GM21825 (cell line): ENCODE results near the gene ESYT1.
A peak's percentile ranks its signal among the peaks of the same experiment; 100 is the strongest.

Source experiments
- ATAC-seq: cut with Tn5 transposase; IDR thresholded peaks from one replicate; pipeline ENCODE4 v1.9.1; 2021; ENCODE audit warnings: mild to moderate bottlenecking, moderate library complexity; ENCODE audit not compliant: unreplicated experiment

Gene ESYT1

DNA sequence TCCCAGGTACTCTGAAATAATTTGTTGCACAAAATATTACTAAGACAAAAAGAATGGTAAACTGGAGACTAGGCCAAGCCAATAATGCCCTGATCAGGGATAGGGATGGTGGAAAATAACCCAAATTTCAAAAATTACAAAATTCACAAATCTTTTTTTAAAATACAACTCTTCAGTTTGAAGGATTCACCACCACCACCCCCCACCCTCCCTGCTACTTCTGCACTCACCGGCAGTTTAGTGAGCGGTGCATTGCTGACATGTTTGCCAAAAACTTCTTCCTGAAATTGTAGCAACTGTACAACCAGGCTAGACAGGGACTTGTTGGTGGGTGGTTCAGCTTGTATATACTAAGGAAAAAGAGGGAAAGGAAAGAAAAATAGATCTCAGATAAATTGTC lies 58.9 kb downstream of the ESYT1 start:
- no peak for ATAC-seq

DNA sequence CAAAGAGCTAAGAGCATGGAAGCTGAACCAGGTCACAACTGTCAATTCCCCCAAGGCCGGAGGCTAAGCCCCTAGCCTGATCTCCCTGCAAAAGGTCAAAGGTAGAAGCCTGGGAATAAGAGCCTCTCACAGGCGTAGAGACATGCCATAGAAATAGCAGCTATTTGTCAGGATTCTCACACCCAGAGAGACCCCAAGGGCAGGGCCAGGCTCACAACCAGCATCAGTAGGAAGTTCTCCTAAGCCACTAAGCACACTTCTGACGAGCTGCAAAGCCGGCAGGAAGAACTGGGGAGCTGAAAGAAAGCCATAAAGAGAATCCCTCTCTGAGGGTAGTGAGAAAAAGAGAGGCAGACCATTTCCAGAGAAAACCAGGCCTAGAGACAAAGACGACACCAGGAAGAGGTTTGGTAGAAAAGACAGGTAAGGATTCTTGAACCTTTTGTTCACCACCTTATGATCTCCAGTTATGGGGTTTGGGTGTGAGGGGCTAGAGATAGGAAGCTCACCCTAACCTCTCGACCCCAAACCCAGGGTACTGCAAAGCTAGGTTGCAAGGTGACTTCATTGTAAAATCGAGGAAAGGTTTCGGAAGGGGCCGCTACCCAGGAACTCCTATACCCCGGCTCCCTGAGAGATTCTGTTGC lies 60.2 kb downstream of the ESYT1 start:
- no peak for ATAC-seq

DNA sequence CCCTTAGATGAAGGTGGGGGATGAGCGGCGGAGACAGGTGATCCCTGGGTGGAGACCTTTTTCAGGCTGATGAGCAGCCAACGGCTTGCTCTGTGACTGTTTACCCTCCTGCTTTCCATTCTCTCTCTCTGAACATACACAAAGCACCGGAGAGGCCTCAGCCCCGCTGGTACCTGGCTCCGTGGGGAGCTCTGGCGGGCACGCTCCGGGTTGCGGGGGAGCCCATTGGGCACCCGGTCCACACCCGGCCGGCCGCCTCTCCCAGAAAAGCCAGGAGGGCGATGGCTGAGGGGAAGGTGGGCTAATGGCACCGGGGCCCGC lies 60.7 kb downstream of the ESYT1 start:
- no peak for ATAC-seq

DNA sequence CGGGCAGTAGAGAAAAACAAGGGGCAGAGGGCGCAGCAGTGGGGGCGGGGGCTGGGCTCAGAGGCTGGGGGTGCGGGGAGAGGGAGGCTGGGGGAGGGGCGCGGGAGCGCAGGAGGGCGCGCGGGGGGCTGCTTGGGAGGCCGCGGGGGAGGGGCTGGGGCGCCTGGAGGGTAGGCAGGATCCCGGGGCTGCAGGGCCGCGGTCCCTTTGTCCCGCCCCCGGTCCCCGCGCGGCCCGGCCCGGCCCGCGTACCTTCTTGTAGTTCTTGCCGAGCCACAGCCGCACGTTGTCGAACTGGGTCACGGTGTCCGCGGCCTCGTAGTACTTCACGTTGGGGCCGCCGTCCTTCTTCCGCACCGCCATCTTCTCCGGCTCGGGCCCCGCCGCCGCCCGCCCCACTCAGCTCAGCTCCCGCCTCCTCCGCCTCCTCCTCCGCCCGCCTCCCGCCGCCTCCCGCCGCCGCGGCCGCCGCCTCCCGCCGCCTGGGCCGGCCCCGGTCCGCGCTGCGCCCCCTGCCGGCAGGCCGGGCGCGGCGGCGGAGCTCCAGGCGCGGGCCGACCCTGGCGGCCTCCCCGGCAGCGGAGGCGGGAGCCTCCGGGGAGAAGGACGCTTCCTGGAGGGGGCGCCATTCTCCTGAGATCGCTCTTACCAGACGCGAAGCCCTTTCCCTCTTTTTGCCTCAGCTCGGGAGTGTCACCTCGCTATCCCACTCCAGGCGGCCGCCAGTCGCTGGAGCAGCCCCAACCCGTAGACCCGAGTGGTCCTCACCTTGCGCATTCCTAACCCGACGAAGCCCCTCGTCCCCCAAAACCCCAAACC lies 61.2 kb downstream of the ESYT1 start, which contains the start of gene SMARCC2:
SMARCC2 (minus strand) TSS at position 385 of the 819 bp plus-strand sequence; CDS start at position 363, 22 bp downstream.
- peak; percentile 66 for ATAC-seq

DNA sequence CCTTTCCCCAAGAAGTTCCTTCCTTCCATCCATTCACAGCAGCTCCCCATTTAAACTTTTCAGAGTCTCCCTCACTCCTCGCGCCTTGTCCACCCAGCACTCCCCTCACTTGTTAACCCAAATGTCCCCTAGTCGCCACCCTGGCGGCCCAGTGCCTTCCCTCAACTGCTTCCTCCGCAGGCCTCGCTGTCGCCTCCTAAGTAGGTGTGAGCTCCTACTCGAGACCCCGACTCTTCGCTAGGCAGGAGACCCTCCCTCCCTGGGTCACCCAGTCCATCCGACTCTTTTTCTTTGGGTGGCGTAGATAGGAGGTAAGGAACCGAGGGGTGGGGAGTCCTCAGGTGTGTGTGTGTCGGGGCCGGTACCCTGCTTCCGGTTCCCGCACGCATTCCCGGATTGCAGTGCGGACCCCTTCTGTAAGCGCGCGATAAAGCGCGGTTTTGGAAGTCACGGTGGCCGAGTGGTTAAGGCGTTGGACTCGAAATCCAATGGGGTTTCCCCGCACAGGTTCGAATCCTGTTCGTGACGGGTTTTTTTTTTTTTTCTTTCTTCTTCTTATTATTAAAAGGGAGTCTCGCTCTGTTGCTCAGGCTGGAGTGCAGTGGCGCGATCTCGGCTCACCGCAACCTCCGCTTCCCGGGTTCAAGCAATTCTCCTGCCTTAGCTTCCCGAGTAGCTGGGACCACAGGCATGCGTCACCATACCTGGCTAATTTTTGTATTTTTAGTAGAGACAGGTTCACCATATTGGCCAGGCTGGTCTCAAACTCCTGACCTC lies 62.0 kb downstream of the ESYT1 start:
- ATAC-seq = peak; percentile 36

DNA sequence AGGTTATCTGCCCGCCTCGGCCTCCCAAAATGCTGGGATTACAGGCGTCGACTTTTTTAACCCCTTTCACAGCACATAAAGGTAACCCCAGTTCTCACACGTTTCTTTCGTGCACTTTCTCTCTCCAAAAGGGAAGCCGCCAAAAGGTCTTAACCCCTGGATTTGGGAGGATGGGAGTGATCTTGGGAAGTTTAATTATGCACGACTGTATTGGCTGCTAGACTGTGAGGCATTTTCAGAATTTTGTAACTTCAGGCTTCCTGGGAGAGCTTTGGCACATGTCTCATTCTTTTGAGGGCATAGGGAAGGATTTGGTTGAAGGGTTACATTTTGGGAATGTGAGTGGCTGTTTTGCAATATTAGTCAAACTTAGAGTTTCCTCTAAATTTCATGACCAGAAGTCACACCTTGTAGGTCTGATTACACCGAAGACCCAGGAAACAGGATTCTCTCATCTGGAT lies 62.7 kb downstream of the ESYT1 start:
- ATAC-seq = no peak

DNA sequence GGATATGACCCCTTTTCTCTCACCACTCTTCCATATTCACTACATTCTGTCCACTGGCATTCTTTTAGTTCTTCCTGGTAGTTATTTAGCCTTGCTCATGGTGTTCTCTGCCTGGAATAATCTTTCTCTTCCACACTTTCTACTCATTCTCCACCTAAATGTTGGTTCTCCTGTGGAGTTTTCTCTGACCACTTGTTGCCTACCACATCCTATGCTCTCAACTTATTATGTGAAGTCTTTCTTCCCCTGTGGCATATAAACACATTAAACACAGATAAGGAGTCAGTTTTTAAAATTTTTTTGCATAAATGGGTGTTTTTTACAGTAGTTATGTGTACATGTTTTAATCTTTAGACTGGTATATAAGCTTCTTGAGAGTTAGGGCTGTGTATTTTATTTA lies 64.5 kb downstream of the ESYT1 start:
- ATAC-seq = no peak

DNA sequence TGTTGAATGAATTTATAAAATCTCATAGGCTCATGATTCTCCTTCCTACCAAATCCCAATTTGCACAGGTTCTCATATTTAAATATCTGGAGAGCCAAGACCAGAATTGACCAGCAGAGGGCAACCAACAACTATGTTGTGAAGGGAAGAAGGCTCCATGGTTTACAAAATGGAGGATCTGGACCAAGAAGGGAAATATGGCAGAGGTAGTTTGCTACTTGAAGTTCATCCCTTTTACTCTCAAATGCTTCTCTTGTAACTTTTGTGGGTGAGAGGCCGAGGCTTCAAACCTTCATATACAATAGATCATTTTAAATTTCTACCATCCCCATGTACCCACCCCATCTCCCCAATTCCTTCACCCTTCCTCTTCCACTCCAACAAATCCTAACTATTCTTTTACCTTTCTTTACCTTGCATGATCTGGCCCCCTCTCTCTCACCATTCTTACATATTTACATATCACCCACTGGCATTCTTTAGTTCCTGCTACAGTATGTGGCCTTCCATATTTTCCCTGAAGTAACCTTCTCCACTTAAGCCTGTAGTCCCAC lies 65.0 kb downstream of the ESYT1 start:
- no peak for ATAC-seq
